BE2C (cell line): Measurements from ENCODE around the gene SEMA3G.

Experiments
- DNase-seq: peaks from one replicate; pipeline ENCODE4 v3.0.0-alpha.2; 2020
- H3K27me3 ChIP-seq: fragments of 250-450 bp; sonication (Bioruptor Pico); 2 replicates; pipeline ENCODE4 v1.5.1; 2020; ENCODE audit warnings: mild to moderate bottlenecking
- H3K36me3 ChIP-seq: fragments of 250-450 bp; sonication (Bioruptor Pico); 2 replicates; pipeline ENCODE4 v1.5.1; 2020; ENCODE audit warnings: mild to moderate bottlenecking
- H3K4me1 ChIP-seq: fragments of 250-450 bp; sonication (Bioruptor Pico); 2 replicates; pipeline ENCODE4 v1.5.1; 2020
- H3K4me3 ChIP-seq: 2 replicates; pipeline ENCODE4 v1.5.1; 2011; ENCODE audit warnings: low read depth, low read length
- H3K9me3 ChIP-seq: fragments of 250-450 bp; sonication (Bioruptor Pico); 2 replicates; pipeline ENCODE4 v1.5.1; 2020
- TF ChIP-seq, protein P1 (sequence below): IDR thresholded peaks from 2 replicates; pipeline ENCODE4 v1.5.1; 2012; ENCODE audit warnings: mild to moderate bottlenecking, low read depth, low read length

The SEMA3G gene

DNA sequence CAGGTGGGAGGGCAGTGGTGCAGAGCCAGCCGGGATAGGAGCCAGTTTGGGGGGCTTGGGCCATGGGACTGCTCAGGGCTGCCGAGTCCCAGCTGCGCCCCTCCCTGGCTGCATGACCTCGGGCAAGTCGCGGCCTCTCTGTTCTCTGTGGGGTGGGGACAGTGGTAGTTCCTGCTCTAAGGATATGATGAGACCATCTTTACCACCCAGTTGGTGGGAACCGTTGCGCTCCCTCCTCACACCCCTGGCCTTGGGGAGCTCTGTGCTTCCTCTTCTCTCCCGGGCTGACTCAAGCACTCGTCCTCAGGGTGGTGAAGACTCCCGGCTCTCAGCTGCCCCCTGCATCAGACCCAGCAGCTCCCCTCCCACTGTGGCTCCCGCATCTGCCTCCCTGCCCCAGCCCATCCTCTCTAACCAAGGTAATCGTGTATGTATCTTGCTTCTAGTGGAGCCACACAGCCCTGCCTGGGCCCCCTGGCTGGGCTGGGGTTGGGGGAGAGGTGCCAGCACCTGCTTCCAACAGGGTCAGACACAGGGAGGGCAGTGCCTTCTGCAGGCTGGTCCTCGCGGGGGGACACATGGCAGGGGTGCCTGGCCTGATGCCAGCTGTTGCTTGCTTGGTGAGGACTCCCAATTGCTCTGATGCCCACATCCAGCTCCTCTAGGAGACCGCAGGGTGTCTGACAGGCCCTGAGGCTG, 35.1 kb upstream of the SEMA3G start:
- H3K4me1 ChIP-seq: peaks cover 9% of the 10 kb centered on the region
- TF ChIP-seq, protein P1, sequence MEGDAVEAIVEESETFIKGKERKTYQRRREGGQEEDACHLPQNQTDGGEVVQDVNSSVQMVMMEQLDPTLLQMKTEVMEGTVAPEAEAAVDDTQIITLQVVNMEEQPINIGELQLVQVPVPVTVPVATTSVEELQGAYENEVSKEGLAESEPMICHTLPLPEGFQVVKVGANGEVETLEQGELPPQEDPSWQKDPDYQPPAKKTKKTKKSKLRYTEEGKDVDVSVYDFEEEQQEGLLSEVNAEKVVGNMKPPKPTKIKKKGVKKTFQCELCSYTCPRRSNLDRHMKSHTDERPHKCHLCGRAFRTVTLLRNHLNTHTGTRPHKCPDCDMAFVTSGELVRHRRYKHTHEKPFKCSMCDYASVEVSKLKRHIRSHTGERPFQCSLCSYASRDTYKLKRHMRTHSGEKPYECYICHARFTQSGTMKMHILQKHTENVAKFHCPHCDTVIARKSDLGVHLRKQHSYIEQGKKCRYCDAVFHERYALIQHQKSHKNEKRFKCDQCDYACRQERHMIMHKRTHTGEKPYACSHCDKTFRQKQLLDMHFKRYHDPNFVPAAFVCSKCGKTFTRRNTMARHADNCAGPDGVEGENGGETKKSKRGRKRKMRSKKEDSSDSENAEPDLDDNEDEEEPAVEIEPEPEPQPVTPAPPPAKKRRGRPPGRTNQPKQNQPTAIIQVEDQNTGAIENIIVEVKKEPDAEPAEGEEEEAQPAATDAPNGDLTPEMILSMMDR: no peak
- peaks cover 32% of the 10 kb centered on the region for H3K36me3 ChIP-seq
- H3K9me3 ChIP-seq: no peaks in the 10 kb centered on the region
- no peak for DNase-seq
- H3K4me3 ChIP-seq: no peak overlapping the region
- no peaks in the 10 kb centered on the region for H3K27me3 ChIP-seq

DNA sequence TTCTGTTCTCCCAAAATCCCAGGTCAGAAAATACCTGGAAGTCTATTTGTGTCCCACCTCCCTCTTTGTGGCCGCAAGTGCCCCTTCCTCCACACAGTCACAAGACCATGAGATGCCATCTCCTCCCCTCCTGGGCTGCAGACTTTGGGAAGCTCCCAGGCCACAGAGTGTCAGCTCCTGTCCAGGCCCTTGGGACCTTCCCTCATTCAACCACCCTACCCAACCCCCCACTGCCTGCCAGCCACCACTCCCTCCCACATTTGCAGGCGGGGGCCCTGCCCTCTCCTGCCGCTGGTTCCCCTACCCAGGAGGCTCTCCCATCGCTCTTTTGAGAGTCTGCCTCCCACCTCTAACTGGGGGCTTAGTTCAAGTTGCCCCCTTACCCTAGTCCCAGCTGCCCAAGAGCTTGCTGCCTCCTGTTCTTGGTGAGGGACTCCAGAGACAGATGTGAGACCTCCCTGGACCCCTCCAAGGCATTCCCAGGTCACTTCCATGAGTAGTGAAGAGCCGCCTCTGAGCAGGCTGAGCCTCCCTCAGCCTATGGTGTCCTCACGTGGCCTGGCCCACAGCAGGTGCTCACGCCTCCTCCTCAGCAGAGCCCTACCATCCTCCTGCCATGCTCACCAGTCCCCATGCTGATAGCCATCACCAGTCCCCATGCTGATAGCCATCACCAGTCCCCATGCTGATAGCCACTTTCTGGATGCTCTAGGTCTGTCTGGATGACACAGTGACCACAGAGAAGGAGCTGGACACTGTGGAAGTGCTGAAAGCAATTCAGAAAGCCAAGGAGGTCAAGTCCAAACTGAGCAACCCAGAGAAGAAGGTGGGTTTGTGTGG, 34.4 kb upstream of the SEMA3G start:
- Histone ChIP-seq H3K9me3 (no peaks in the 10 kb centered on the region), H3K27me3 (no peaks in the 10 kb centered on the region), H3K4me3 (no peak overlapping the region), H3K36me3 (peaks cover 32% of the 10 kb centered on the region), H3K4me1 (peaks cover 9% of the 10 kb centered on the region)
- TF ChIP-seq, protein P1: no peak
- DNase-seq: no peak

DNA sequence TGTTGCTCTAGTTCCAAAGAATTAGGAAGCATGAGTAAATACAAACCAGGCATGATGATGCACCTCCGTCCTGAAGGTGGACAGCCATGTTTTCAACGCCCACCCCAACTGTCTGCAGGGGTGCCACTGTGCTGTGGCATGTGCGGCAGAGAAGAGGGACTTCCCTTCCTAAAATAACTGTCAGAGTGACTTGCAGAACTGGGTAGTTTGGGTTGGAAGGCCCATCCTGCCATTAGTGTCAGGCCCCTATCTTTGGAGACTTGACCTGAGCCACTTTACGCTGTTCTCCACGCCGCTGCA, 32.8 kb upstream of the SEMA3G start:
- TF ChIP-seq, protein P1: no peak
- Histone ChIP-seq H3K27me3 (no peaks in the 10 kb centered on the region), H3K9me3 (no peaks in the 10 kb centered on the region), H3K4me3 (no peak overlapping the region), H3K4me1 (peaks cover 9% of the 10 kb centered on the region), H3K36me3 (peaks cover 32% of the 10 kb centered on the region)
- DNase-seq: no peak

DNA sequence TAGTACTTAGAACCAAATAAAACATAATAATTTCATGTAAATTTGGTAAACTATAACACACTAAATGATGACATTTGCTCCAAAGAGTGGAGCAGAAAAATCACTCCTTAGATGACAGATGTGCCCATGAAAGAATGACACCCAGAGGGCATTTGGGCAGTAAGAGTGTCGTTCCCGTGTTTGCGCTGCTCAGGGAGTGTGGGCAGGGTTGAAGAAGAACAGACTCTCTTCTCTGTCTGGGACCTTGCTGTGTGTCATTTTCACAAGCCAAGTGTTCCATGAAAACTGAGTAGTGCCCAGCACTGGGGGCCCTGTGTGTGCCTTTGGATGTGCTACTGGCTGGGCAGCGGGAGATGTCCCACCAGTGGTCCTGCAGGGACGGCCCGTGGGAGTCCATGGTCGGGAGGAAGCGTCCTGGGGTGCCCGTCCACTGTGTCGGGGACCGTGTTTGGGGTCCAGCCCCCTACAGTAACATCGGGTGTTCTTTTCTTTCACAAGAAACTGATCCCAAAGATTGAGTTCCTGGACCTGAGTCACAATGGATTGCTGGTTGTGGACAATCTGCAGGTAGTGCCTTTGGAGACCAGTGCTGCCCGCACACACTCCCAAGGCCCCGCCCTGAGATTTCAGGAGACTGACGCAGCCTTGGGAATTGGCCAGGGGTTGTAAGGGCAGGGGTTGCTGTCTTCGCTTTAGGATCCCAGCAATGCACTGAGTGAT, 32.3 kb upstream of the SEMA3G start:
- no peak overlapping the region for H3K4me3 ChIP-seq
- no peak for DNase-seq
- H3K27me3 ChIP-seq: no peaks in the 10 kb centered on the region
- no peaks in the 10 kb centered on the region for H3K9me3 ChIP-seq
- TF ChIP-seq, protein P1: no peak
- peaks cover 9% of the 10 kb centered on the region for H3K4me1 ChIP-seq
- peaks cover 35% of the 10 kb centered on the region for H3K36me3 ChIP-seq

DNA sequence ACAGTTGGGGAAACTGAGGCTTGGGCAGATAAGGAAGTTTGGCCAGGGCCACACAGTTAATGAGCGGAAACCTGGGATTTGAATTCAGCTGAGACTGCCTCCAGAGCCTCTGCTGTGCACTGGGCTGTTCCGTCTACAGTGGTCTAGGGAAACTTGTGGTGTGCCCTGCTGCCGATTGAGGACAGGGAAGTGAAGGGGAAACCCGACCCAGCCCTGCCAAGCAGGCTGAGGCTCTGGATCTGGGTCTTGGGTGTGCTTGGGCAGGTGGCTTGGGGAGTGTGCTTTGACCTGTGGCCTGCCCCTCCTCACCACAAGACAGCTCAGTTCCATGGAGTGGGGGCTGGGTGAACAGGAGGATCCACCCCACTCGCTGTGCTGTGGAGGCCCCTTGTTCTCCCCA, 28.1 kb upstream of the SEMA3G start:
- Histone ChIP-seq H3K27me3 (no peaks in the 10 kb centered on the region), H3K36me3 (peaks cover 19% of the 10 kb centered on the region), H3K4me3 (no peak overlapping the region), H3K9me3 (no peaks in the 10 kb centered on the region), H3K4me1 (no peaks in the 10 kb centered on the region)
- TF ChIP-seq, protein P1: no peak
- no peak for DNase-seq
